ENCODE measurements around the gene RNU6-1.

- TF ChIP-seq CTCF (IDR thresholded peaks at IDR 0.05) = no peak
- TF ChIP-seq POLR2AphosphoS5 (IDR thresholded peaks at IDR 0.05) = no peak
- no peak for TF ChIP-seq EP300 (IDR thresholded peaks at IDR 0.05)
Measured at GRCh38 chr15:67819636-67820035, 20.2 kb downstream of the RNU6-1 start.

Measured in suprapubic skin (tissue), 4 donors.